Stimulated activated CD8-positive, alpha-beta memory T cell treated with anti-CD3 and anti-CD28 coated beads, Interleukin-15, amount 100 ng/mL, for 1 hour (primary cell): ENCODE data around the gene DOHH.

Experiments
- DNase-seq: peaks from one replicate; pipeline ENCODE4 v3.0.0-alpha.2; 2020; ENCODE audit warnings: low read depth

DOHH gene

DNA sequence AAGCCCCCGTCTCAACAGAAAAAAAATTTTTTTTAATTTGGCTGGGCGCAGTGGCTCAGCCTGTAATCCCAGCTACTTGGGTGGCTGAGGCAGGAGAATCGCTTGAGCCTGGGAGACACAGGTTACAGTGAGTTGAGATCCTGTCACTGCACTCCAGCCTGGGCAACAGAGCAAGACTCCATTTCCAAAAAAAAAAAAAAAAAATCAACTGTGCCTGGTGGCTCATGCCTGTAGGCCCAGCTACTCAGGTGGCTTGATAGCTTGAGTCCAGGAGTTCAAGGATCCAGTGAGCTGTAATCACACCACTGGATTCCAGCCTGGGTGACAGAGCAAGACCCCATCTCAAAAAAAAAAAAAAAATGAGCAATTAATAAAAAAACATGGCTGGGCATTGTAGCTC, 1.3 kb upstream of the DOHH start:
- no peak for DNase-seq

DNA sequence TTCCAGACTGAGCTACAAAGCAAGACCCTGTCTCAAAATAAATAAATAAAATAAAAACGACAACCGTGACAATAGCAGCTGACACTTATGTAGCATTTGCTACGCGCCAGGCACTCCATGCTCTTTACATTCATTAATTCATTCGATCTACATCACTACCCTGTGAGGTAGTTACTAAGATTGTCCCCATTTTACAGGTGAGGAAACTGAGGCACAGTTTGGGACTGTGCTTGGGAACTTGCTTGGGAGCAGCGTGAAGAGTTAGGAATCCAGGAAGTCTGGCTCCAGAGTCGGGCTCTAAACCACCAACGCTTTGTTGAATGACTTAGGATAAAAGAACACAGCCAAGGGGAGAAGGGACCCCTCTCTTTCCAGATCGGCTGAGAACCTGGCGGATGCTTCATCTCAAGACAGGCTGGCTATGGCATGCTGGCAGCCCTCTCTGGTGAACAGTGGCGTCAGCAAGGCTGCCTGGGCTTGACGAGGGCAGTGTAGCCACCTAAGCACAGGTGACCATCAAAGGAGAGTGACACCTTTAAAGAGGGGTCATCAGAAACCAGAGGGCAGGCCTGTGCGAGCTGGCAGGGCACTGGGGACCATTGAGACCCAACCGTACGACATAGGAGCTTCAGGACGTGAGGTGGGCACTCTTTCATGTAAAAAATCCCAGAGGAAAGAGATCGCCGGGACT, 591 bp downstream of the DOHH start:
- DNase-seq, result no peak

DNA sequence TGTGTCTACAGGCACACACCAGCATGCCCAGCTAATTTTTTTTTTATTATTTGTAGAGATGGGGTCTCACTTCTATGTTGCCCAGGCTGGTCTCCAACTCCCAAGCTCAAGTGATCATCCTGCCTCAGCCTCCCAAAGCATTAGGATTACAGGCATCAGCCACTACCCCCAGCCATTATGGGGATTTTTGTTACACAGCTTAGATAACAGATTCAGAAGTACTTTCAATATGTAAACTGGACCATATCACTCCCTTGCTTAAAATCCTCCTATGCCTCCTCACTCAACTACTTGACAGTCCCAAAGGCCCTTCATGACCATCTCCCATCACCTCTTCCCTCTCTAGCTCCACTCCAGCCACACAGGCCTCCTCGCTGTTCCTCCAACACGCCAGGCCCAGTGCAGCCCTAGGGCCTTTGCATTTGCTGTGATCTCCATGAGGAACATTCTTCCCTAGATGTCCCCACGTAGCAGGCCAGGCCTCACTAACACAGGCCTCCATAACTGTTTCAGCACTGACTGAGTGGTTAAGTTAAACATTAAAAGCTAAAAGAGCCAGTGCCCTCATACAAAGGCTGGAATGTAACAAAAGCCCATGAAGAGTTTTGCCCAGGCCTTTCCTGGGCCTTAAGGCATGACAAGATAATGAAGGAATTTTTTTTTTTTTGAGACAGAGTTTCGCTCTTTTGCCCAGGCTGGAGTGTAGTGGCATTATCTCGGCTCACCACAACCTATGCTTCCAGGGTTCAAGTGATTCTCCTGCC, 2.5 kb downstream of the DOHH start:
- DNase-seq, result no peak

DNA sequence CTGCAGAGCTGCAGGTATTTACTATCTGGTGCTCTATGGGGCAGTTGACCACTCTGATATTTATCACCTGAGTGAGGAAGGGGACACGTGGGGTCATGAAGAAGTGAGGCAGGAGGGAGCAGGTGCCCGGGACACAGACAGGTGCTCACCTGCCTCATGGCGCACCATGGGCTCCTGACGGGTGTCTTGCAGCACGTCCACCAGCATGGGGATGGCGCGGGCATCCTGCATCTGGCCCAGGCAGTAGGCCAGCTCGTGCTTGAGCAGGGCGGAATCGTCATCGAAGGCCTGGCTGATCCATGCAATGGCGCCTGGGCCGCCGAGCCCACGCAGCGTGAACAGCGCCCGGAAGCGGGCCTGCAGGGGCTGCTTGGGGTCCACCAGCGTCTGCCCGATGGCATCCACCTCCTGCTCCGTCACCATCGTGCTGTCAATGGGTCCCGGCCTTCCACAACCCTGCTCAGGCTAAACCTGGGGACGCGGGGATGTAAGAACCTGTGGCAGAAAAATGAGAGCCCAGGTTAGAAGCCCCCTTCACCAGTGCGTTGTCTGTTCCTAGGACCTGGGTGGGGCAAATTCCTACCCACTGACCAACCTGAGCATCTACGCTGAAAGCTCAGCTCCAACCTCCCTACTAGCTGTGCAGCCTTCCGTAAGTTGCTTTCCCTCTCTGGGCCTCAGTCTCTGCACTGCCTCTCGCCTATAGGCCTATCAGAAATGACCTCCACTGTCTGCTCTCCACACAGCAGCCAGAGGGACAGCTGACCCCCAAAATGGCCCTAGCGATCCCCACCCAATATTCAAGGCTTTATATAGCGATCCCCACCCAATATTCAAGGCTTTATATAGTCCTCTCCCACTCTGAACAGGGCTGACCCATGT, 3.8 kb downstream of the DOHH start:
- DNase-seq, result no peak

DNA sequence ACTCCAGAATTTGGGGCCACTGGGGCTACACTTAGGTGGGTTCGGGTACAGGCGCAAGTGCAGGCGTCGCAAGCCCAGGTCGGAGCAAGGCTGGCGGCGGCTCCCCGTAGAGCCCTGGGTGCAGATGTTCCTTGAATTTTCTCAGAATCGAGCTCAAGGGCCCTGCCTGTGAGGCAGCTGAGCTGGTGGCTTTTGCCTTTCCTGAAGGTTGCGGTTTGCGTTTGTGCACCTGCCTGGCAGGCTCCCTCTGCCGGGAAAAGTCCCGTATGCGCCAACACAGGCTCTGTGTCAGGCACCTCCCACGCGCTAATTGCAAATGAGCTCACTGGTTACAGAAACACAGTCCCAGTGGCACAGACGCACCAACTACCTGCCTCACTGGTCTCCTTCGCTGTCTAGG, 5.9 kb downstream of the DOHH start:
- no peak for DNase-seq

DNA sequence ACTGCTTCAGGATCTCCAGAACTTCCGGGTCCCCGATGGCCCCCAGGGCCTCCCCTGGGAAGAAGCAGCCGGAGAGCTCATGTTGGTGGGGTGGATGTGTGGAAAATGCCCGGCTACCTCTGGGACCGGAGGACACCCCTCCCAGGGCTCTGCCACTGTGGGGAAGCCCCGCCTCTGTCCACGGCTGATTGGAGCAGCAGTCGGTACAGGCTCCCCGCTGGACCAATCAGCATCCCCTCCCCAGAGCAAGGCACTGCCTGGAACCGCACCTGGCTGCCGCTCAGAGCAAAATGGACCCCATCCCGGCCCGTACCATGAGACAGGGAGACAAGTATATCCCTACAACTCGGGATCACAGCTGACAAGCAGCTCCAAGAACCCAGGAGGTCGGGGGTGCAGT, 6.4 kb downstream of the DOHH start:
- DNase-seq, result no peak

DNA sequence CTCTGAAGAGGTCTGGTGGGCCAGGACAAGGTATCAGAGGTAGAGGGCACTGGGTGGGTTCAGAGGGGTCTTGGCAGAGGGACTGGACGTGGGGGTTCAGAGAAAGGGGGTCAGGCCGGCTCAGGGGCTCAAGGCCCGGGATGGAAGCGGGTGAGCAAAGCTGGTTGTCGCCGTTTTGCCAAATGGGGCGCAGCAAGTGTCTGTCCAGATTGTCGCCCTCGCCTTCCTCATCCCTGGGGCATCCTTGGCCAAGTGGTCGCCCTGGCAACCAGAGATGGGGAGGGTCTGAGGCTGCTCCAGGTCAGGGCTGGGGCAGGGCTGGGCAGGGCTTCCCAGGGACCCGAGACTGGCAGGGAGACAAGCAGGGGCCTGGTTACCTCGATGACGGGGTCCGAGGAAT, 6.8 kb downstream of the DOHH start:
- DNase-seq, result no peak

DNA sequence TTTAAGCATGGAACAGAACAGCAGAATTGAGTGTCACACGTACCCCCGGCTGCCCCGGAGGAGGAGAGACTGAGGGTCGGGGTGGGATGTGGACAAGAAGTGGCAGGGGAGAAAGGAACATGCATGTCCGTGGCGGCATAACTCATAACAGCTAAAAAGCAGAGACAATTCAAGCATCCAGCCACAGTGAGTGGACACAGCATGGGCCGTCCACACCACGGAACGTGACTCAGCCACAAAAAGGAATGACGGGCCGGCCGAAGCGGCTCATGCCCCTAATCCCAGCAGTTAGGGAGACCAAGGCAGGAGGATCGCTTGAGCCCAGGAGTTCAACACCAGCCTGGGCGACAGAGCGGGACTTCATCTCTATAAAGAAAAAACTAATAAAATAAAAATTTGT, 7.6 kb downstream of the DOHH start:
- DNase-seq, result no peak

DNA sequence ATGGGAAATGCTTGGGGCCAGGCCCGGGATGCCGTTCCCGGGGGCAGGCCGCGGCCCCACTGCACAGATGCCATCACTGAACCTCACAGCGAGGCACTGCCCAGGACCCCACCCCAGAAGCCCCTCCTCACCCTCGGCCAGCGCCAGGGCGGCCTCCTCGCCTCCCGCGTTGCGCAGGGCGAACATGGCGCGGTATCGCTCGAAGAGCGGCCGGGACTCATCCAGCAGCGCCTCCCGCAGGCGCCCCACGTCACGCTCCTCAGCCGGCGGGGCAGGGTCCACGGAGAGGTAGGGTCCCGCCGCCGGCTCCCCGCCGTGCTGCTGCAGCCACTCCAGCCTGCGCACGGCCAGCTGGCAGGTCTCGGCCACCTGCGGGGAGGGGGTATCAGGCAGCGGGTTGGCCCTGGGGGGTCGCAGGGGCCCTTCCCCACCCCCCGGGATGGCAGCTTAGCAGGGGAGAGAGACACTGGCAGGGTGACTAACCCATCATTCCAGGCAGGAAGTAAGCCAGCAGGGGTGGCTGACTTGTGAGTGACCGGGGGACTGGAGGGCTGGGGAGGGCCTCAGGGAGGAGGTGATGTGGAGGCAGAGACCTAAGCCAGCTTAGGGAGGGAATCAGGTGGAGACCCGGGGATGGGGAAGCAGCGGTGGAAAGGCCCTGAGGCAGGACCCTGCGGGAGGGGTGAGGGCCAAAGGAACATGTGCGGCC, 8.2 kb downstream of the DOHH start:
- DNase-seq, result no peak

DNA sequence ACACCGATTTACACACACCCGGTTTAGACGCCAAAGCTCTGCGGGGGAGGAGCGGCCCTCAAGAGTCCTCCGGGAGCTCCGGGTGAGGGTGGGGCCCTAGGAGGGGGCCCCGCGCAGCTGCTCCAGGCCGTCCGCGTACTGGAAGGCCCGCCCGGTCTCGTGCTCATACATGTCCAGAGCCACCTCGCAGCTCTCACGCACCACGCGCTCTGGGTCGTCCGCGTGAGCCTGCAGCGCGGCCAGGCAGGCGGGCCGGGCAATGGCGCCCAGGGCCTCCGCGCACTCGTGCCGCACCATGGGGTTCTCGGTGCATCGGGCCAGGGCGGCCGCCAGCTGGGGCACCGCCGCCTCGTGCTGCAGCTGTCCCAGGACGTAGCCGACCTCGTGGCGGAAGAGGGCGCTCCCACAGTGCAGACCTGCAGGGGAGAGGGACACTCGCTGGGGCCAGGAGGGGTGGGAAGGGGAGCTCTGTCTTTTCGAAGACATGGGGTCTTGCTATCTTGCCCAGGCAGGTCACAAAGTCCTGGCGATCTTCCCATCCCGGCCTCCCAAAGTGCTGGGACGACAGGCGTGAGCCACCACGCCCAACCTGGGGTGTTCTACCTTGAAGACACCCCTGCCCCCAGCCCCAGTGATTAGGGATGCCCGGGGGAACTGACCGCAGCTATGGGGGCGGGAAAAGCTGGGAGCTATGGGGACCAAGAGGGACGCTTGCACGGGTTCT, 8.9 kb downstream of the DOHH start:
- DNase-seq, result no peak

DNA sequence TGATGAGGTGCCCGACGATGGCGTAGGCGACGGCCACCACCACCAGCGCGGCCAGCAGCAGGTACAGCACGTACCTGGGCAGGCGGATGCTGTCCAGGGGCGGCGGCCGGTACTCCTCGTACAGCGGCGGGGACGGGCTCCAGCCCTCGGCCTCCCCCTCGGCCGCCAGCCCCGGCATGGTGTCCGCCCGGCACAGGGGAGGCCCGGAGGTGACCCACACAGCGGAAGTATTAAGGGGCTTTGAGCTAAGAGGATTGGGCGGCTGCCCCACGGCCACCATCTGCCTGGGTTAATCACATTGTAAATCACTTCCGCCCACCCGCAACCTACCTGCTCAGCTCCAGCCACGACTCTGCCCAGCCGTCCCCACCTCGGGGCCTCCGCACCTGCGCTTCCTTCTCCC, 17.2 kb downstream of the DOHH start, which contains the start of gene SMIM44:
Gene SMIM44, minus strand, starts transcription at position 216 of the 403 bp plus-strand sequence. Its CDS starts 38 bp downstream, at position 178.
- DNase-seq, result no peak

DNA sequence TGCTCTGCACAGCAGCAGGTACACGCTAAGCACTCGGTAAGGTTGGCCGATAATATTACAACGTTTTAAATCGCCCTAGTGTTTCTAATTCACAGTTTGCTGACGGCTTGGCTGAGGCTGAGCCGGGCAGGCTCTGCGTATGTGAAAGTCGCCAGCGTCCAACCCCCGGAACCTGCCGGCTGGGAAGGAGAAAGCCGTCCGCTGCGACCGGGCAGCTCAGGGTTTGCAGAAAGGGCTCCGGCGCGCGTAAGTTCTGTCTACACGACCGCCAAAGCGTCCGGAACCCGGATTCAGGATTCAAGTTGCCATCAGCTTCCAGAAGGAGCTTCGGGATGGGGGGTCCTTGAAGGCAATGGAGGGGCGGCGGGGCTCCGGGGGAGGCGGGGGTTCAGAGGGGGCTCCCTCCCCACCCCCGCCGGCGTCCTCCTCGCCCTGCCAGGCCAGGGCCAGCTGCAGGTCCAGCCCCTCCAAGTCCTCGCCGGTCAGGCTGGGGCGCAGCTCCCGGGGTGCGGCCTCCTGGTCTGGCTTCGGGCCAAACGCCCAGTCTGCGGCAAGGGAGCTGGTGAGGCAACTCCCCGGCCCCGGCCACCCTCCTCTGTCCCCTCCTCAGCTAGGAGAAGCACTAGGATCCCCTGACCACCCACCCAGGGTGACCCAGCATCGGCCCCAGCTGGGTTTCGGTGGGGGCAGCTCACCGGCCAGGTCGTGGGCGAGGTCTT, 17.8 kb downstream of the DOHH start:
- DNase-seq, result no peak

DNA sequence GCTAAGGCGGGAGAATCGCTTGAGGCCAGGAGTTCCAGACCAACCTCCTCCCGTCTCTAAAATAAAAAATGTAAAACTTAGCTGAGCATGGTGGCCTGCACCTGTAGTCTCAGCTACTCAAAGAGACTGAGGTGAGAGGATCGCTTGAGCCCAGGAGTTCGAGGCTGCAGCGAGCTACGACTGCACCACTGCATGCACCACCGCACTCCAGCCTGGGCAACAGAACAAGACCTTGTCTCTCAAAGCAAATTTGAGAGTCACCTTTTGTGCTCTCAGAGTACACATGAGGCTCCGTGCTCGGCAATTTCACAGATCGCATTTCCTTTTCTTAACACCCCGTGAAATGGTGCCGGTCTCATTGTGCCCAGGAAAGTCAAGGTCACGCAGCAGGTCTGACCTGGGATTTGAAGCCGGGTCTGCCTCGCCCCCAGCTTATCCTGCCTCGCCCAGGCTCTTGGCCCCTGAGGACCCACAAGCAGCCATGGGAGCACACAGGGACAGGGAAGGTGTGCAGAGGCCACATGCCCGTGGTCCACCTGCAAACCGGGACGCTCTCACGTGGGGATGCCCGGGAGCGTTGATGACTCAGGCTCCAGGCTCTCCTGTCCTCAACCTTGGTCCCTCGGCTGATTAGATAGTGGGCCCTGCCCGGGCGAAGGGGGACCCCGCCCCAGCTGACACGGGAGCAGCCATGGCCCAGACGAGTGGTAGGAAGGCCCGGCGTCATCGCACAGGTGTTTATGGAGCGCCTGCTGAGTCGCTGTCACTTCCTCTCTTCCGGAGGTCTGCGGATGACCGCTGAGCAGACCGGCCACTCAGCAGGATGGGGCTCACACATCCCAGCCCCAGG, 19.0 kb downstream of the DOHH start:
- no peak for DNase-seq

DNA sequence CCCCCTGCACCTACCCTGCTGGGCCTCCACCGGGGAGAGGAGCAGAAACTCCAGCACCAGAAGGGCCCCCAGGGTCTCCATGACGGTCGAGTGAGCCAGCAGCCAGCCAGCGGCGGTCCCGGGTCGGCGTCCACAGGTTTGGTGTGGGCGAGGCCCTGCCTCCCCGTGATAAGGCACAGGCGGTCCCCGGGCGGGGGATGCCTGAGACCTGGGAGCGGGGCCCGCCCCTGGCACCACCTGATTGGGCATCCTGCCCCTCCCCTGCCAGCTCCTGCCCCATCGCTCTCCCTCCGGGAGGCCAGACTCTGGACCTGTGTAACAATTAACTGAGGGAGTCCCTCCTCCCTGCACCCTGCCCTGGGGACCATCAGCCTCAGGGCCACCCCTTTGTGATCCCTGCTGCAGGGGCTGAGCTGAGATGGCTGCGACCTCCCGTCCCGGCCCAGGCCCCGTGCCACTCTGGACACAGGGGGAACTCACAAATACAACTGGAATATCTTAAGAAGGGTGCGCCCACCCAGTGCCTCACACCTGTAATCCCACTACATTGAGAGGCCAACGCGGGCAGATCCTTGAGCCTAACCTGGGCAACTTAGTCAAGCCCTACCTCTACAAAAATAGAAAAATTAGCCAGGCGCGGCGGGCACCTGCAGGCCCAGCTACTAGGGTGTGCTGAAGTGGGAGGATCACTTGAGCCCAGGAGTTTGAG, 19.9 kb downstream of the DOHH start, which contains the start of gene SMIM24:
Gene SMIM24, minus strand, starts transcription at position 143 of the 709 bp plus-strand sequence. Its CDS starts 62 bp downstream, at position 81.
- no peak for DNase-seq

DNA sequence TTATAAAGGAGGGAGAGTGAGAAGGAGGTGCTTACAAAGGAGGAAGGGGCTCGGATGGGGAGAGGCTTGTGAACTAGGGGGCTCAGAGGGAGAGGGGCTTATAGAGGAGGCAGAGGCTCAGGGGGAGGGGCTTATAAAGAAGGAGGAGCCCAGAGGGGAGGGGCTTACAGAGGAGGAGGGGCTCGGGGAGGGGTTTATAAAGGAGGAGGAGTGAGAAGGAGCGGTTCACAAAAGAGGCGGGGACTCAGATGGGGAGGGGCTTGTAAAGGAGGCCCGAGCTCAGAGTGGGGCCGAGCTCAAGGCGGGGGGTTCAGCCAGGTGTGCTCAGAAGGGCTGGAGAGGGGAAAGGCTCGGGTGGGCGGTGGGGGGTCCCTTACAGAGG, 20.6 kb downstream of the DOHH start:
- no peak for DNase-seq

DNA sequence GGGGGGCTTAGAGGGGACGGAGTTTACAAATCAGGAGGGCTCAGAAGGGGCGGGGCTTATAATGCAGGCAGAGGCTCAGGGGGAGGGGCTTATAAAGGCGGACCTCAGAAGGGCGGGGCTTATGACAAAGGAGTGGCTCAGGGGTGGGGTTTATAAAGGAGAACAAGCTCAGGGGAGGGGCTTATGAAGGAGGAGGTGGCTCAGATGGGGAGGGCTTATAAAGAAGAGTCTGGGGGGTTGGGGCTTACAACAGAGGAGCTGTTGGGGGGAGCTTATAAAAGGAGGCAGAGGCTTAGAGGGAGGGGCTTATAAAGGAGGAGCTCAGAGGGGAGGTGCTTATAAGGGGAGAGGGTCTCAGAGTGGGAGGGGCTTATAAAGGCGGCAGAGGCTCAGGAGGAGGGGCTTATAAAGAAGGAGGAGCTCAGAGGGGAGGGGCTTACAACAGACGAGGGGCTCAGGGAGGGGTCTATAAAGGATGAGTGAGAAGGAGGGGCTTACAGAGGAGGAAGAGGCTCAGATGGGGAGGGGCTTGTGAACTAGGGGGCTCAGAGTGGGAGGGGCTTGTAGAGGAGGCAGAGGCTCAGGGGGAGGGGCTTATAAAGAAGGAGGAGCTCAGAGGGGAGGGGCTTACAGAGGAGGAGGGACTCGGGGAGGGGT, 21.2 kb downstream of the DOHH start:
- no peak for DNase-seq

DNA sequence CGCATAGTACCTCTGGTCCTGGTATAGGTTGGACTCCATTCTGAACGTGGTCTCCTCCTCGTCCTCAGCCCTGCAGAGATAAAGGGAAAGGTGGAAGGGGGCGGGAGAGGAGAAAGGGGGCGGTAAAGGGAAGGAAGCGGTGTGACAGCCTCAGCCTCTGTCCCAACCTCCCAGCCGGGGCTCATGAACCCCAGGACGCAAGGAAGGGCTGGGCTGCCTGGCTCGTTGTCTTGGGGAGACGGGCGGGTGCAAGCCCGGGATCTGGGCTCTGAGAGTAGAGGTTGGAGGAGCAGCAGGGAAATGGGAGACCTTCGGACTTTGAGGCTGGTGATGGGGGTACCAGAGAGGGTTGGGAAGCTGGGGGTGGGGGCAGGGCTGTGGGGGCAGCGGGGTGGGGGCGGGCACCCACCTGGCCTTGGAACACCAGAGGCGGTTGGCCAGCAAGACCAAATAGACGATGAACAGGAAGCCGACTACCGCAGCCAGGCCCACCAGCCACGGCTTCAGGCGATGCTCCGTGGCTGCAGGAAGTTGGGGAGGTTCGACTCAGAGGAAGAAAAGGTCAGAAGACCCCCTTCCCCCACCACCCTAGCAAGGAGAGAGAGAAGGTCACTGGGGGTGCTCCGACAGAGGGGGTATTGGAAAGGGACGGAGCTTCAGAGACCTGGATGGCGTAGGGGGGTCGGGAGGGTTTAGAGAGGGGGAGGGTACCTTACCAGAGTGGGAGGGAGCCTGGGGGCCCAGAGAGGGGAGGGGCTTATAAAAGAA, 21.9 kb downstream of the DOHH start:
- DNase-seq, result no peak

DNA sequence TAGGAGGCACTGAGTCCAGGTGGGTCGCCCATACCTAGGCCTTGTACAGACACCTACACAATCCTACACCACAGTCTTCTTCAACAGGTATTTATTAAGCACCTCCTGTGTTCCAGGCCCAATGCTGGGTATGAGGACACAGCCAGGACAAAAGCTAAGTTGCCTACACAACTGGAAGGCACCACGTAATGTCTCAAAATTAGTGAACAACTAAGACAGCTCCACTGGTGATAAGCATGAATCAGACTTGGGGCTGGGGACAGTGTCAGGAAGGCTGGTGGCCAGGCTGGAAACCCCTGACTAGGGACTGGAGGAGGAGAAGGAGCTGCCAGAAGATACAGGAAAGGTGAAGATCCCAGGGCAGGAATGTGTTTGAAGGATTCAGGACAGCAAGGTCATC, 22.5 kb downstream of the DOHH start:
- no peak for DNase-seq
